A549 (cell line): ENCODE measurements around the gene IPP.

ENCODE experiments used
- BHLHE40 ChIP-seq: IDR thresholded peaks from 2 replicates; pipeline ENCODE4 v1.6.1; 2012; ENCODE audit warnings: low read depth, low read length, inconsistent platforms
- CEBPB ChIP-seq, 2 experiments: fragments of >200 bp in 1 of 2; sonication (Bioruptor Twin) in 1 of 2; formaldehyde crosslinking in 1 of 2; IDR thresholded peaks; 2 replicates each; pipeline ENCODE4 v1.6.1; 2012 to 2016
- CHD4 ChIP-seq: fragments of 200-600 bp; sonication (generic); IDR thresholded peaks from 2 replicates; pipeline ENCODE4 v1.6.1; 2016; ENCODE audit warnings: antibody characterized with exemption, mild to moderate bottlenecking, borderline replicate concordance
- CTCF ChIP-seq: fragments of >200 bp; sonication (Bioruptor Twin); formaldehyde crosslinking; IDR thresholded peaks from 3 replicates; pipeline ENCODE4 v1.5.1; 2016
- E2F6 ChIP-seq: IDR thresholded peaks from 2 replicates; pipeline ENCODE4 v1.6.1; 2012; ENCODE audit warnings: low read depth, borderline replicate concordance
- ESRRA ChIP-seq: fragments of 150-350 bp; IDR thresholded peaks from 2 replicates; pipeline ENCODE4 v1.6.1; 2014; ENCODE audit warnings: mild to moderate bottlenecking, low read length, borderline replicate concordance
- FOSB ChIP-seq: fragments of 250-450 bp; sonication (Bioruptor Pico); IDR thresholded peaks from 2 replicates; pipeline ENCODE4 v1.5.0; 2020; ENCODE audit warnings: mild to moderate bottlenecking, moderate library complexity
- KDM1A ChIP-seq: fragments of 200-600 bp; sonication (generic); IDR thresholded peaks from 2 replicates; pipeline ENCODE4 v1.6.1; 2016; ENCODE audit warnings: low read depth, mild to moderate bottlenecking
- MAZ ChIP-seq: fragments of 150-350 bp; IDR thresholded peaks from 2 replicates; pipeline ENCODE4 v1.6.1; 2014; ENCODE audit warnings: antibody characterized with exemption, low read depth, low read length, borderline replicate concordance
- MYC ChIP-seq: IDR thresholded peaks from 2 replicates; pipeline ENCODE4 v1.6.1; 2012; ENCODE audit warnings: mild to moderate bottlenecking, inconsistent platforms, low read length, improper control_type of control experiment, borderline replicate concordance
- POLR2A ChIP-seq: IDR thresholded peaks from 2 replicates; pipeline ENCODE4 v1.6.1; 2012; ENCODE audit warnings: mild to moderate bottlenecking, low read length
- TF ChIP-seq, protein P1 (sequence below): fragments of 450-650 bp; IDR thresholded peaks from 2 replicates; pipeline ENCODE4 v1.6.1; 2014; ENCODE audit warnings: antibody characterized with exemption

DNA sequence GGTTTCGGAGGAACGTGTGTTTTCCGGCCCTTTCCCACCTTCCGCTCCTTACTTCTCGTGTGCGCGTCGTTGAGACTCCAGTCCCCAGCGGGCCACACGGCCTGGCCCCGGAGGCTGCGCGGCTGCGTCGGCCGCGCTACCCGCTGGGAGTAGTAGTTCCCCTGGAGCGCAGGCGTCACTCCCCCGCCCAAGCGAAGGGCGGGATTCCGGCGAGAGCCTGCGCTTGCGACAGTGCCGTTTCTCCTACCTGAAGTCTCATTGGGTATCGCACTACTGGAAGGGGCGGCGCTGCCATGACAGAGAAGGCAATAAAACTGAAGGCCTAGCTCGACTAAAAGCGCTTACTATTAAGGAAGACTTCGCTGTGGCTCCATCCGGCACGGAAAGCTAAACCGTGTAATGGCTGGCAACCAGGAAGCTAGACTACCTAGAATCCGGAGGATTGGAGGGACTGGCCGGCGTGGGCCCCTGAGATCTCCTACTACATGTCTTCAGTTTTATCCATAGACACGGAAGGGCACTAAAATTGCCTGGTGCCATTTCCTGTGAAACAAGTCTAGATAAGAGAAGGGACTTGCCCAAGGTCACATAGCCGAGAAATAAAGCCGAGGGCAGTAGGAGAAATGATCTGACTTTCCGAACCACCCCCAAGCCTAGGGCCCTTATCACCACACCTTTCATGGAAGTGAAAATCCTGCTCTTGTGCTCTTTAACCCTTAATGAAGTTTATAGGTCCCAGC is 63.3 kb downstream of the IPP start:
- peak; percentile 28 for TF ChIP-seq POLR2A
- TF ChIP-seq MYC = no peak
- TF ChIP-seq FOSB (CRISPR knock-in tag) = 0 out of 2 replicates have a peak, but pooled peaks have one; percentile 46
- TF ChIP-seq CTCF = no peak
- TF ChIP-seq CEBPB (IDR thresholded peaks at IDR 0.05) = peak in 1 of 2 experiments; percentile 52; a peak in 2 of 4 replicates
- TF ChIP-seq MAZ = peak; percentile 79; the same call in 1 of the 2 replicates
- TF ChIP-seq E2F6 = peak; percentile 59
- no peak for TF ChIP-seq KDM1A
- TF ChIP-seq ESRRA = no peak
- no peak for TF ChIP-seq BHLHE40
- no peak for TF ChIP-seq CHD4
- TF ChIP-seq, protein P1, sequence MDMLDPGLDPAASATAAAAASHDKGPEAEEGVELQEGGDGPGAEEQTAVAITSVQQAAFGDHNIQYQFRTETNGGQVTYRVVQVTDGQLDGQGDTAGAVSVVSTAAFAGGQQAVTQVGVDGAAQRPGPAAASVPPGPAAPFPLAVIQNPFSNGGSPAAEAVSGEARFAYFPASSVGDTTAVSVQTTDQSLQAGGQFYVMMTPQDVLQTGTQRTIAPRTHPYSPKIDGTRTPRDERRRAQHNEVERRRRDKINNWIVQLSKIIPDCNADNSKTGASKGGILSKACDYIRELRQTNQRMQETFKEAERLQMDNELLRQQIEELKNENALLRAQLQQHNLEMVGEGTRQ = no peak
